GM18519 (cell line): ENCODE data around the gene AKAP13.

Experiments used
- ATAC-seq: cut with Tn5 transposase; IDR thresholded peaks from one replicate; pipeline ENCODE4 v1.9.1; 2021; ENCODE audit warnings: mild to moderate bottlenecking, moderate library complexity; ENCODE audit not compliant: unreplicated experiment, low FRiP score

Gene AKAP13

DNA sequence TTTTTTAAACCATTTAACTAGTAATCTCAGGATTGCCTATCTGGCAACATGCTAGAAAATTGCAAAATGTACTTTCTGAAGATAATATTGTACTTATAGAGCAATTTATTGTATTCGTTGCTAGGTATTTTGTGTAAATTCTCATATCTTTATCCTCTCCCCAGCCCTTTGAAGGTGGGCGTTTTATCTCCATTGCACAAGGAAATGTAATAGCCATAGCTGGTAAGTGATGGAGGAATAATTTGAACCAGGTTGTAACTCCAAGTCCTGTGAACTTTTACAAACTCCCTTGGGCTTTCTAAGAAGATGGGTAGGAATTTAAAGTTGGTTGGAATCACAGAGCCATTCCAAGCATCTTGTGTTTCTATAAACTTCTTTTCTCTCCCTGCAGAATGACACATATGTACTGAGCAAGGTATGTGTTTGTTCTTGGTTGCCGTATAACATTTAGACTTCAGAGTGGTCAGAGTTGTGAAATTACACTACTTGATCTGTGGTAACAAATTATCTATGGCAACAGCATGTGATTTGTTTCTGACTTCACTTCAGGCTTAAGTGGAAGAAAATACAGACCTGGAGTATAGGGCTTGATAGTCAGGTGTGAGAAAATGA, 170.9 kb downstream of the AKAP13 start:
- no peak for ATAC-seq

- ATAC-seq: peak; percentile 47
These were observed 174.6 kb downstream of the AKAP13 start for GRCh38 chr15:85554852-85555521.

DNA sequence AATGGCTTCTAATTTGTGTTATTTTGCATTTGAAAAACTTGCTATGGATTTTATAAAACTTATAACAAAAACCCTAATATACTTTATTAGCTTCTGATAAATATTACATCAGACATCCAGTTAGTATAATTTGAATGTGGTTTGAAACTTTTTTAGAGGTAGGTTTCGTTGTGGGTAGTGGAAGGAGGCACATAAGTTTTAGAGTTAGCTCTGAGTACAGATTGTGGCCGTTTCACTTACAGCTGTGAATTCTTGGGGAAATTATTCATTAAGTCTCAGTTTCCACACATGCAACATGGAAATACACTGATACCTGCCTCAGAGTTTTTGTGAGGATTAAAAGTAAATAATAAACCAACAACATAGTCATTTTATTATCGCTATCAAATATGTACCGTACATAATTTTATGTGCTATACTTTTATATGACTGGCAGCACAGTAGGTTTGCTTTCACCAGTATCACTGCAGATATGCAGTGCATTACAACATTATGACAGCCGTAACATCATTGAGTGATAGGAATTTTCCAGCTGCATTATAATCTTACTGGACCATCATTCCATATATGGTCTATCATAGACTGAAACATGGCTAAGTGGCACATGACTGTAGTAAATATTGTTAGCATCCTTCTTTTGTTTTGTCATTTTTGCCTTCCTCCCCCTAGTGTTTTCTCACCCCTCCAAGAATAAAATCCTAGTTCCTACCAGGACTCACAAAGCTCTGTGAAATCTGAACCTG, 175.6 kb downstream of the AKAP13 start:
- peak; percentile 50 for ATAC-seq

GRCh38 chr15:85556618-85556895, 176.2 kb downstream of the AKAP13 start:
- ATAC-seq: no peak

DNA sequence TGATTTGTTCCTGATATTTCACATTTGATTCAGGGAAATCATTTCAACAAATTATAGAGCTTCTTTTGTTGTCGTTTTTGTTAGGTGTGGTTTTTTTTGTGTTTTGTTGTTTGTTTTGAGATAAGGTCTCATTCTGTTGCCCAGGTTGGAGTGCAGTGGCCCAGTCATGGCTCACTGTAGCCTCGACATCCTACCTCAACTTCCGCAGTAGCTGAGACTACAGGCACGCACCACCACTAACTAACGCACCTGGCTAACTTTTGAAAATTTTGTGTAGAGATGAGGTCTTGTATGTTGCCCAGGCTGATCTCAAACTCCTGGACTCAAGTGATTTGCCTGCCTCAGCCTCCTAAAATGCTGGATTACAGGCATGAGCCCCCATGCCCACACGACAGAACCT, 177.0 kb downstream of the AKAP13 start:
- no peak for ATAC-seq

DNA sequence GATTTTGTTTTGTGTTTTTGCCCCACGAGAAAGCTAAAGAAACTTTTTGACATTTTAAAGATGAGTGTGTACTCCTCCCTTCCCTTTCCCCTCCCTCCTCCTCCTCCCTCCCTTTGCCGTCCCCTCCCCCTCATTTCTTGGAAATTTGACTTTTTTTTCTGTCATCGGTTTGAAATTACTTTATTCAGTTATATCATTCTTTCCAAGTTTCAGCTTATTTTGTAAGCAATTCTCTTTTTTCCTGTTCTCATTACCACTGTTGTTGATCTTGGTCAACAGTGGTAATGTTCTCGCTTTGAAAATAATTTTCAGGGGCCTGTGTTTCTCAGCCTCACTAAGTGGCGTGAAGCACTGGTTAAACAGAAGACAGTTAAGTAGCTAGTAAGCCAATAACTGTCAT, 178.4 kb downstream of the AKAP13 start:
- ATAC-seq: no peak

DNA sequence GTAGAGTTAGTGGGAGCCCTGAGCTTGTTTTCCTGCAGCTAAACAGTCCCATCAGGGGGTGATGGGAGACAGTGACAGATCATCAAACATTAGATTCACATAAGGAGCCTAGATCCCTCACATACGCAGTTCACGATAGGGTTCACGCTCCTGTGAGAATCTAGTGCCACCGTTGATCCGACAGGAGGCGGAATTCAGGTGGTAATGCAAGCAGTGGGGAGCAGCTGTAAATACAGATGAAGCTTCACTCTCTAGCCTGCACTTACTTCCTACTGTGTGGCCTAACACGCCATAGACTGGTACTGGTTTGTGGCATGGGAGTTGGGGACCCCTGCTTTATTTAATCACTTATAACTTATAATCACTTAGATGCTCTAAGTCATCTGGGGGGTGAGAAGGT, 179.1 kb downstream of the AKAP13 start:
- no peak for ATAC-seq

GRCh38 chr15:85562824-85563223, 182.4 kb downstream of the AKAP13 start:
- no peak for ATAC-seq

- ATAC-seq: no peak
These were observed 182.9 kb downstream of the AKAP13 start for GRCh38 chr15:85563328-85563727.

- no peak for ATAC-seq
These were observed 183.3 kb downstream of the AKAP13 start for GRCh38 chr15:85563731-85564130.

GRCh38 chr15:85564686-85565085, 184.3 kb downstream of the AKAP13 start:
- no peak for ATAC-seq

GRCh38 chr15:85568261-85568808, 187.9 kb downstream of the AKAP13 start:
- ATAC-seq: no peak

DNA sequence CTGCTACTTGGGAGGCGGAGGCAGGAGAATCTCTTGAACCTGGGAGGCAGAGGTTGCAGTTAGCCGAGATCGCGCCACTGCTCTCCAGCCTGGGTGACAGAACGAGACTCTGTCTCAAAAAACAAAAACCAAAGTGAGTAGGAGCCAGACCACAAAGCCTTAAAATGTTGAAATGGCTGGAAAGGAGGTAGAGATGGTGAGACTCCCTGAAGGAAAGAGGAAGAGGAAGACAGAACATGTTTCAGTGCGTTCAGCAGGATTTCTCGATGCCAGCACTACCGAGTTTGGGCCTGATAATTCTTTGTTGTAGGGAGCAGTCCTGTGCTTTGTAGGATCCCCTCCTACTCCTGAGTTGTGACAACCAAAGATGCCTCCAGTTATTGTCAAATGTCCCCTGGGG, 189.9 kb downstream of the AKAP13 start:
- ATAC-seq: no peak

DNA sequence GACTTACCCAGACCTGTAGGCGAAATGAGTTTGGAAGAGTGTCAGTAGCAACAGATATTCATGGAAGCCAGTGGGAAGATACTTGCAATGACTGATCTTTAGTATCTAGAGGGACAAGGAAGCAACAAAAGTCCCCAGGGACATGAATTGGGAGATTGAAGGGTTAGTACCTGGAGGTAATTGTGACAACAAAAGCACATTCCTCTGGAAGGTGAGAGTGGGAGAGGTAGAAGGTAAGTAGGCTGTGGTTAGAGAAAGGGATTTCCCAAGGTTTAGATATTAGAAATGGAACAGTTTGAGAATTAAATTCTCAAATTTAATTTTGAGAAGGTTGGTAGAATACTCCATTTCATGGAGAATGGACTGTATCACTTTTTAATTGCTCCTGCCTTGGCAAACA, 191.4 kb downstream of the AKAP13 start:
- ATAC-seq: no peak

- ATAC-seq: no peak
These were observed 196.0 kb downstream of the AKAP13 start for GRCh38 chr15:85576392-85576791.

- no peak for ATAC-seq
These were observed 198.7 kb downstream of the AKAP13 start for GRCh38 chr15:85578941-85579701.

GRCh38 chr15:85579957-85580694, 199.7 kb downstream of the AKAP13 start:
- ATAC-seq: no peak

GRCh38 chr15:85580879-85581278, 200.5 kb downstream of the AKAP13 start:
- ATAC-seq: no peak

GRCh38 chr15:85581495-85581894, 201.1 kb downstream of the AKAP13 start:
- ATAC-seq: no peak
